NOMO-1 treated with DMSO at 0.1 percent for 48 hours (cell line): ENCODE measurements around the gene PRLH.
"Not testable (repeated sequence)": the region's sequence is repeated elsewhere in the genome, so short reads cannot be mapped to it uniquely, and the experiment has no call there.

ENCODE experiments used
- DNase-seq: peaks from one replicate; lab custom pipeline; 2025; ENCODE audit not compliant: unreplicated experiment; lab: John Stamatoyannopoulos, UW

PRLH gene

DNA sequence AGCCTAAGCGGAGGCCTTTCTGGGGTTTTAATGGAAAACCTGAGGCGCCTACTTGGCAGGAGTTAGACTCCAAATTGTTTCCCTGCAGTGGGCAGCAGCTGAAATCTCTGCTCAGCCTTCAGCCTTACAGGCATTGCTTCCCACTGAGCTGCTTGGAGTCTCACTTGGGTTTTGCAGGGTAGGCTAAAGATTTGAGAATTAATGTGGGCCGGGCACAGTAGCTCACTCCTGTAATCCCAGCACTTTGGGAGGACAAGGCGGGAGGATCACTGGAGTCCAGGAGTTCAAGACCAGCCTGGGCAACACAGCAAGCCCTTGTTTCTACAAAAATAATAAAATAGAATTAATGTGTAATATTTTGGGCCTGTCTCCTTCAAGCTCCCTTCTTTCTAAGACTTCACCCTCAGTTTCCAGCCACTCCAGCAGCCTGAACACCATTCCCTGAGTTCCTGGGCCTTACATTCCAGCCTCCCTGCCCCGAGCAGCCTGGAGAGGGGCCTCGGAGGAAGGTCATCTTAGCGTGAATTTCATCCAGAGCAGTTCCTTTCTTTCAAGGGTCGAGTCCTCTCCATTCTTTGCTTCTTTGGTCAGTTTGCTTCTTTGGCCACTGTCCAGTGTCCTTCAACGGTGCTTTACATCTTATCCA lies 33.2 kb downstream of the PRLH start:
- DNase-seq = no peak

DNA sequence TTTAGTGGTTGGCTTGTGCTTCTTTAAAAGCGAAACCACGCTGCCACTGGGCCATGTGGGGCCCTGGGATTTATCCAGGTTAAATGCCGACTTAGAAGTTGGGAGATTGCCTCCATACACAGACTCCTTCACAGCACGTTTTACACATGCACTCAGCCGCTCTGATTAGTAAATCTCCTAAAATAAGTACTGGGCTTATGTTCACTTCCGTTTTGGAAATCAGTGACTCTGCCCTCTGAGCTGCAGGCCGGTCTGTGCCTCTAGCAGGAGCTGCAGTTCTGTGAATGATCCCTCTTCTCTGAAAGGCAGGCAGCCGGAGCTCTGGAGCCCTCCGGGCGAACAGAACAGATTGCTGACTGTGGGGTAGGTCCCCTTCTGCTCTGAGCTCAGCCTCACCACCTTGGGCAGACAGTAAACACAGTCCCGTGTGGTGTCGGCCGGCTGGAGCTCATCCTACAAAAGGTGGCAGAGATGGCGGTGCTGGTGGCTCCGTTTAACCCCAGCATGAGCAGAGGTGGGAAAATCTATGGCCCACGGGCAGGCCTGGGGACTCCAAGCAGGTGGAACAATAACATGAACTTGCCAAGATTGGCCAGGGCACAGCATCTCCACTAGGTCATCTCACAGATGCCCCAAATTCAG lies 34.0 kb downstream of the PRLH start:
- peak; percentile 64 for DNase-seq

DNA sequence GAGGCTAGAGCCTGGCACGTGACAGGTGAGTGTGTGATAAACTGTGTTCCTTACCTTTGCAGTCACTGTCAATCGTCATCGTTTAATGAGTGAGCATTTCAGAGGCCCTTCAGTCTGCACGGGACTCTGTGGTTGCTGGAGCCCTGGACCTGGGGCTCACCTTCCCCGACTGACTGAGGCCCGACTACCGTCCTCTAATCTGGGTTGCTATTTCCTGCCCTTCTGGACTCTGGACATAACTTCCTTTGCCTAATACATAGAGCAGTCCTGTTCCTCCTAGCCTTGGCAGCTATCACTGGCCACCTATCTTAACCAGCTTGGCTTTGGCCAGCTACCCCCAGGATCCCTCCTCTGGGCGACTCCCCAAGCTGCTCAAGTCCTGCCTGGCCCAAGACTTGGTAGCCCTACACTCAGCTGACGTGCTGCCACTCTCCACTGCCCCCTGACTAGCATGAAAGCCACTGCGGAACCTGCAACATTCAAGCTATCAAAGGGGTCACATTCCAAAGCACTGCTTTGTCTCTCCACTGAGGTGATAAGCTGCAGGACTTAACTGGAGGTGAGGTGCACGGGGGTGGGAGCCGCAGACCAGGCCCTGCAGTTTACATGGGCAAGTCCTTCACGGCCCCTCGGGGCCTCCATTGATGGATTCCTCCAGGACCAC lies 35.2 kb downstream of the PRLH start:
- DNase-seq = no peak

DNA sequence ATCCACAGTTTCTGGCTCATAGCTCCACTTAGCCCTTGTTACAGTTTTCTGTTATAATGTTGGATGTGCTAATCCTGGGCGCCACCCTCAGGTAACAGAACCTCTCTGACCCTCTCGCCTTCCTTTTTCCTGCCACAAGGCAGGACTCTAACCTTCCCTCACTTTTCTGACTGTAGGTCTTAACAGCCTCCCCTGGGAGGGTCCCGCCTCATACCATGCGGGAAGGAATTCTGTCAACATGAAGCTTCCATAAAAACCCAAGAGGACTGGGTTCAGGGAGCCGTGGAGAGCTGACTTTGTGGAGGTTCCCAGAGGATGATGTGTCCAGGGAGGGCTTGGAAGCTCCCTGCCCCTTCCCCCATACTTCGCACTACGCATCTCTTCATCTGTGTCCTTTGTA lies 36.0 kb downstream of the PRLH start:
- DNase-seq = no peak

DNA sequence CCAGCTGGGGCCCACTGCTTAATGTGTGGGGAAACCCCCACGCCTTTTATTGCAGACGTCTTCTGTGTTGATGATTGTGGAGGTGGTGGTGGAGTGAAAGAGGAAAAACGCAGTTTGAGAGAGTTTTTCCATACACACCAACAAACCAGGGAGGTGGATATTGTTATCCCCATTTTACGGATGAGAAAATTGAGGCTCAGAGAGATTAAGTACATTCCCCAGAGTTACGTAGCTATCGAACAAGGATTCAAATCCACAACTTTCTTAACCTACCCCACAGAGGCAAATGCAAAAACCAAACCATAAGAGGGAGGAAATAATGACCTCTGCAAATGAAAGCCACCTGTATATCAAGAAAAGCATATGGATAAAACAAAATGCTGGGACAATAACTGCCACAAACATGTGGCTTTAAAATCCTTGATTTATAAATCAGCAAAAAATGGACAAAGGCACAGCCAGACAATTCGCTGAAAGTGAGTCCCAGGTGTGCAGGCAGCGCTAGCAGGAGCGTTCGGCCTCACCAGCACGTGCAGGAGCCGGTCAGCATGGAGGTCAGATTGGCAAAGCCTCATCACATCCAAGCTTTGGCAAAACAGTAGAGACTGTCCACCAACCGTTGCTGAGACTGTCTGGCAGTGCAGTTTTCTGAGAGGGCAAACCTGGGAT lies 36.8 kb downstream of the PRLH start:
- no peak for DNase-seq

DNA sequence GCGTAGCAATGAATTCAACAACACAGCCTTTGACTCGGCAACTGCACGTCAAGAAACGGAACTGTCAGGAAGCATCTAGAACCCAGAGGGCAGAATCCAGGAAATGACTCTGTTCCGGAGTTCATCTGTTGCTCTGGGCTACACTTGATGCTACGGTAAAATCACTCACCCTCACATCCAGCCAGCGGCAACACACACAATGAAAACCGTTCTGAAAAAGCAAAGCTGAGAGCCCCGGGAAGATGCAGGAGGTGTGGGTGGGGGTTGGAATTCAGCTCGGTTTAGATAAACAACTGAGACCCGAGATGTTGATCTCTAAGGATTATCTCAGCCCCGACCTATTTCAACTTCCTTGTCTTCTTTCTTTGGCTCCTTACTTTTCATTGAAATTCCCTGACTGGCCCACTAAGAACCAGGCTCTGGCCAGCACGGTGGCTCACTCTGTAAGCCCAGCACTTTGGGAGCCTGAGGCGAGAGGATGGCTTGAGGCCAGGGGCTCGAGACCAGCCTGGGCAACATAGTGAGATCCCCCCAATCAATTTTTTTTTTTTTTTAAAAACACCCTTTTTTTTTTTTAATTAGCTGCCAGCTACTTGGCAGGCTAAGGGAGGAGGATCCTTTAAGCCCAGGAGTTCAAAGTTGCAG lies 37.5 kb downstream of the PRLH start:
- peak; percentile 79 for DNase-seq

DNA sequence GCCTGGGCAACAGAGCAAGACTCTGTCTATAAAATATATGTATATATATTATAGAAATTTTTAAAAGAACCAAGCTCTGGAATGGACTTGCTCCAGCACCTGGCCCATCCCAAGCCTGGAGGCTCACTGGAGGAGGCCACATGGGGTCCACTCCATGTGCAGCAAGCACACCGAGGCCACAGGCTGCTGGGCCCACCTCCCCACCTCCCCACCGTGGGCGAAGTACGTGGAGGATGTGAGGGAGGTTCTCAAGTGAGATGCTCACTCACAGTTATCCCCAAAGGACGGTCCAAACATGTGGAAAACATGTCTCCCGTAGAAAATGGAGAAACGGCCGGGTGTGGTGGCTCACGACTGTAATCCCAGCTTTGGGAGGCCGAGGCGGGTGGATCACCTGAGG lies 38.0 kb downstream of the PRLH start:
- no peak for DNase-seq

DNA sequence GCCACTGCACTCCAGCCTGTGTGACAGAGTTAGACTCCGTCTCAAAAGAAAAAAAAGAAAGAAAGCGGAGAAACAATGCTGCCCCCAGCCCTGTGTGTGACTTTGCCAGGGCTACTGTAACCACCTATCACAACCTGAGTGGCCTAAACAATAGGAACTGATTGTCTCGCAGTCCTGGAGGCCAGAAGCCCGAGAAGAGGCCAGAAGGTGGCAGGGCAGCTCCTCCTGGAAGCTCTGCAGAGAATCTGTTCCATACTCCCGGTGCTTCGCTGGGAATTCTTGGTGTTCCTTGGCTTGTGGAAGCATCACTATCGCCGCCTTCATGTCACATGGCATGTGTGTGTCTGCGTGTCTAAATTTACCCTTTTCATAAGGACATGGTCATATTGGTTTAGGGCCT lies 38.6 kb downstream of the PRLH start:
- no peak for DNase-seq

DNA sequence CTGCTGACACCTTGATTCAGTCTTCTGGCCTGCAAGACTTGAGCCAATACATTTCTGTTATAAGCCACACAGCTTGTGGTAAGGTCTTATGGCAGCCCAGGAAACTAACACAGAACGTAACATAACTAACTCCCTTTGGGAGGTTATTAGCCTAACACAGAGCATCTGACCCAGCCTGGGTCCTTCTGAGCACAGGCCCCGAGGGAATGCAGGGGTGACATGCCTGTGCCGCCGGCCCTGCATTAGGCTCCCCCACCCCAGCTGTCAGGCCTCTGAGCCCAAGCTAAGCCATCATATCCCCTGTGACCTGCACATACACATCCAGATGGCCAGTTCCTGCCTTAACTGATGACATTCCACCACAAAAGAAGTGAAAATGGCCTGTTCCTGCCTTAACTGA lies 40.1 kb downstream of the PRLH start:
- DNase-seq = not testable (repeated sequence)

DNA sequence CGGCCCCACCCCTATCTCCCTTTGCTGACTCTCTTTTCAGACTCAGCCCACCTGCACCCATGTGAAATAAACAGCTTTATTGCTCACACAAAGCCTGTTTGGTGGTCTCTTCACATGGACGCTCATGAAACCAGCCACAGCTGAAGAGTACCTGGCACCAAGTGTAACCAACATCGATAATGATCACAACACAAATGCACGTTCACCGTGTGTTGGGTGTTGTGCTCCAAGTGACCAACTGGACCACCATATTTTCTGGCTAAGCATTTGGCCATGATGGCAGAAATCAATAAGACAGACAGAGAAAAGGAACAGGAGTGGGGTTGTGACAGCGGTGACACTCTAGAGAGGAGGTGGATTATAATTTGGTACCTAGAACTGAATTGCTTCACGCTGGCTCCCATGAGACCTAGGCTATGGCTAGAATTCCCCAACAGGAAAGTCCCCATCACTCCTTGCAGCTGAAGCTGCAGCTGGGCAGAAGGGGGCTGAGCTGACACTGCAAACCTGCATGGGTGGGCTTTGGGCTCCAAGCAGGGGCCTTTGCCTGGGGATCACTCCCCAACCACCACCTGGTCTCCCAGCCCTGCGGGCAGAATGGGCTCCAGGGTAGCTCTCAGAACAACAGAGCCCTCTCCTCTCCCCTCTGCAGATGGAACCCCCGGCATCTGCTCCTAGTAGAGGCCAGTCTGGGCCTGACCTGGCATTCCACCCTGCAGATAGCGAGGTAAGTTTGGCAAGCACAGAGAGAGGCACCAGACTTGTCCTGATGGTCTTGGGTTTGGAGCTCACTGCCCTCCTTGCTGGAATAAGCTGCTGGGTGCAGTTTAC lies 46.4 kb downstream of the PRLH start:
- no peak for DNase-seq

DNA sequence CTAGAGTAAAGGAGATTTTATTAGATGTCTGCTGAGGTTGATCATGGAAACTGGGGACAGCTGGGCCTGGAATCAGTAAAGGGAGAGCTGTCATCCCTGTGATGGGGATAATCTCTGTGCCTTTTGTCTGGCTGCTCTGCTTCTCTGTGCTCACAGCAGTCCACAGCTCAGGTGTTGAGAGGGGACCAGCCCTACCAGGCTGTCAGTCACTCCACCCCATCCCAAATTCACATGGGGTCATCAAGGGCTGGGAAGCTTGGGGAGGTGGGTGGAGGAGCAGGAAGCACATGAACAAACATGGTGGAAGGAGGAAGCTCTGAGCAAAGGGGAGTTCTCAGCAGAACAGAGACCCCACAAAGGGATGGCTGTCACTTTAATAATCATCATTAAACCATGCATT lies 47.3 kb downstream of the PRLH start:
- no peak for DNase-seq

DNA sequence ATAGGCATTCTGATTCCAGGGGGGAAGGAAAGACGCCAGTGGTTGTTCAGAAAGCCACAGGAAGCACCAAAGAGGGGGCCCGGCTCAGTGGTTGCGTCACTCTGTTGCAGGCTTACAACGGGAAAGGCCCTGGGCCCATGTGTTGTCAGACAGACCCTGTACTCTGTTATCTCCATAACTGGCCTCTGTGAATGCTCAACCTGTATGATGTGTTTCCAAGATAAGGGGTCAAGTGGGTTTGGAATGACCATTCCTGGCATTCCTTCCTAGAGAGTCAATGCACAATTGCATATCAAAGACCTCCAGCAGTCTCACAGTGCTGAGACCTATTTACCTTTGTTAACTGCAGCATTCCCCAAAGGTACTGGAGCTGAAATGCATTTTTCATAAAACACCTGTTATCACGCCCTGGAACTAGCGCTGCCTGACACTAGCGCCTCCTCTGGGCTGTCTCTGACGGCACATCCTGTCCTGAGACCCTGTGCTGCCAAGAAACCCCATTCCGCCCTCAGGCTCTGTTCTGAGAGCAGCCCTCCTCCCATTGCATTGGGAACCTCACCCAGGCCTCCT lies 47.9 kb downstream of the PRLH start:
- peak; percentile 56 for DNase-seq

DNA sequence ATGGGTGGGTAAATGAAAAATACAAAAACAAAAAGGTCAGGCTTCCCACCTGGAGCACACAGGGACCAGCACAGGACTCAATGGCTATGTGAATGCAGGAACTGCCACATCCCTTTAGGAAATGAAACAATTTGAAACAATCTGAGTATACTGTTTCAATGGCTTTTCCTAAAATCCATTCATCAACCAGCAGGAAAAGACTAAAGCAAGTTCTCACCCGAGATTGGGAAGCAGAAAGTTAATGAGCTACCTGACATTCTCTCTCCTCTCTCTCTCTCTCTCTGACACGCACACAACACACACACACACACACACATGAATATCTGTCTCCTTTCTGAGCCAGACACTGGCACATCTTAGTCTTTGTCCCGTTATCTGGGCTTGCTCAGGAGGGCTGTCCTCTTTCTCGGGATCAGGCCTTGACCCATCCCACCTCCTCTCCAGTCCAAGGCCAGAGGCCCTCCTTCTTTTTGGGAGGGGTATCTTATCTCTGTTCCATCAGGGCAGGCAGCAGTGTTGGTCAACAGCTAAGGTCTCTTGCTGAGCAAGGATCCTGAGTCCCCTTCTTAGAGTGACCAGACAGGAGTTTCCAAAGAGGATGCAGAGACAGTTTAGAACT lies 49.4 kb downstream of the PRLH start:
- DNase-seq = no peak

DNA sequence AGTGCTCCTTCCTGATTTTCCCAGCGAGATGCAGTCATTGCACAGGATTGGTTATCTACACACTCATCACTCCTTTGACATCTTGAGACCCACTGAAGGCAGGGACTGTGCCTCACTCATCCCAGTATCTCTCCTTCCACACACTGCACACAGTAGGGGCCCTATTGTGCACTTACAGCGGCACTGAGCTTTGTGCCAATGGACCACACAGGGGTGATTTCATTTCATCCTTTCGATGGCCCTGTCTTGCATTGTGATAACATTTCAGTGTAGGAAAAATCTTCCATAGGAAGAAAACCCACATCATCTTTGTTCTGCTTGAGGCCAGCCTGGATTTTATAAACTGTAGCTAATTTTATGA lies 50.0 kb downstream of the PRLH start:
- no peak for DNase-seq
